Body of pancreas (tissue), 4 donors: ENCODE results near the gene C10orf95. TPM values are rescaled to one million over a fixed set of nuclear protein-coding genes. Genes with fewer than 3 reads are reported as not detected.

Experiments
- ATAC-seq: fragments of 150-250 bp; one replicate; pipeline ENCODE4 v1.9.1; 2016
- DNase-seq, 4 donors: peaks; one replicate each; pipeline ENCODE4 v3.0.0-alpha.2; 2019
- H3K27ac ChIP-seq, 4 donors: fragments of 200-600 bp; sonication (generic); 1 replicate in 3 of 4; 2 replicates in 1 of 4; pipeline versions ENCODE4 v1.5.1 to v1.6.1; 2016 to 2019; ENCODE audit warnings: mild to moderate bottlenecking in 1 of 4, mixed read lengths in 1 of 4, moderate library complexity in 1 of 4
- H3K27me3 ChIP-seq, 2 donors: fragments of 200-600 bp; sonication (generic); one replicate each; pipeline ENCODE4 v1.6.0; 2016; ENCODE audit warnings: mild to moderate bottlenecking in 1 of 2
- H3K36me3 ChIP-seq, 2 donors: fragments of 200-600 bp; sonication (generic); replicated peaks in 1 of 2; 2 replicates each; pipeline ENCODE4 v1.5.1; 2016; ENCODE audit warnings: low read depth in 2 of 2; ENCODE audit not compliant: insufficient read depth in 1 of 2
- H3K4me1 ChIP-seq: fragments of 200-600 bp; sonication (generic); one replicate; pipeline ENCODE4 v1.6.0; 2016
- H3K4me3 ChIP-seq, 2 donors: fragments of 200-600 bp; sonication (generic); 1 replicate in 1 of 2; 2 replicates in 1 of 2; pipeline ENCODE4 v1.5.1; 2016 to 2019
- H3K9me3 ChIP-seq, 3 donors: fragments of 200-600 bp; sonication (generic); 1 replicate in 2 of 3; 2 replicates in 1 of 3; pipeline ENCODE4 v1.5.1; 2016
- CTCF ChIP-seq, 7 experiments: fragments of 450-650 bp in 4 of 7; fragments of 200-600 bp in 3 of 7; sonication (generic) in 3 of 7; IDR thresholded peaks; one replicate each; pipeline ENCODE4 v1.5.1; 2016 to 2019; ENCODE audit warnings: antibody characterized with exemption in 7 of 7
- POLR2A ChIP-seq, 3 donors: fragments of 450-650 bp; IDR thresholded peaks; one replicate each; pipeline ENCODE4 v1.6.1; 2016; ENCODE audit warnings: antibody characterized with exemption in 3 of 3, mild to moderate bottlenecking in 2 of 3
- WGBS, 2 donors: methylation state at CpG; one replicate each; pipeline ENCODE4 v1.1.5; 2017; 5-methylcytosine and 5-hydroxymethylcytosine counted together
- intact Hi-C: fragments of 100-400 bp; cut with DNase I; formaldehyde crosslinking; loops from one replicate; pipeline ENCODE4 v1.15.1; 2023
- total RNA-seq, 2 donors: library from RNA; depleted of rRNA; stranded (reverse); fragments of >200 nt; gene quantifications; one replicate each; pipeline ENCODE4 v1.1.0, GENCODE V29; 2016

Gene C10orf95
- total RNA-seq, 2 donors from 2014 or later, result 0.66 to 4.2 TPM

GRCh38 chr10:102420714-102421506, 30.4 kb downstream of the C10orf95 start, which contains the start of gene FBXL15:
TSS of gene FBXL15 (plus strand) at chr10:102420836. CDS start at chr10:102421130, 294 bp downstream.
- Histone ChIP-seq H3K4me3 (peak within 1 kb of the TSS; percentile 24 to 88), H3K27me3 (no peaks in the 10 kb centered on the region), H3K9me3 (no peaks in the 10 kb centered on the region), H3K27ac (peak within 1 kb of the TSS; percentile 83 to 96 (median 91)), H3K4me1 (peaks cover 45% of the 10 kb centered on the region), H3K36me3 (no peaks in the 10 kb centered on the region)
- WGBS, 2 donors, result 0% methylated on average over 14 to 65 of the region's 66 CpGs
- intact Hi-C loops, result no loop called here
- ATAC-seq (peak; percentile 88), DNase-seq (peak; percentile 98 to 99 (median 98))
- TF ChIP-seq CTCF (IDR thresholded peaks at IDR 0.05) (peak in 1 of 7 experiments; percentile 23), POLR2A (IDR thresholded peaks at IDR 0.05) (peak; percentile 53 to 78 (median 74))

GRCh38 chr10:102420181-102420713, 31.1 kb downstream of the C10orf95 start:
- peaks cover 45% of the 10 kb centered on the region for H3K4me1 ChIP-seq
- TF ChIP-seq CTCF (IDR thresholded peaks at IDR 0.05), result no peak
- TF ChIP-seq POLR2A (IDR thresholded peaks at IDR 0.05), result no peak
- WGBS, 2 donors, result 1% methylated on average over 9 to 21 of the region's 21 CpGs
- no peak for ATAC-seq
- peak overlapping the region; percentile 83 to 96 (median 91) for H3K27ac ChIP-seq
- intact Hi-C loops, result no loop called here
- H3K27me3 ChIP-seq, result no peaks in the 10 kb centered on the region
- no peak for DNase-seq
- no peaks in the 10 kb centered on the region for H3K9me3 ChIP-seq
- H3K36me3 ChIP-seq, result no peaks in the 10 kb centered on the region
- H3K4me3 ChIP-seq, result peak overlapping the region; percentile 24 to 88

DNA sequence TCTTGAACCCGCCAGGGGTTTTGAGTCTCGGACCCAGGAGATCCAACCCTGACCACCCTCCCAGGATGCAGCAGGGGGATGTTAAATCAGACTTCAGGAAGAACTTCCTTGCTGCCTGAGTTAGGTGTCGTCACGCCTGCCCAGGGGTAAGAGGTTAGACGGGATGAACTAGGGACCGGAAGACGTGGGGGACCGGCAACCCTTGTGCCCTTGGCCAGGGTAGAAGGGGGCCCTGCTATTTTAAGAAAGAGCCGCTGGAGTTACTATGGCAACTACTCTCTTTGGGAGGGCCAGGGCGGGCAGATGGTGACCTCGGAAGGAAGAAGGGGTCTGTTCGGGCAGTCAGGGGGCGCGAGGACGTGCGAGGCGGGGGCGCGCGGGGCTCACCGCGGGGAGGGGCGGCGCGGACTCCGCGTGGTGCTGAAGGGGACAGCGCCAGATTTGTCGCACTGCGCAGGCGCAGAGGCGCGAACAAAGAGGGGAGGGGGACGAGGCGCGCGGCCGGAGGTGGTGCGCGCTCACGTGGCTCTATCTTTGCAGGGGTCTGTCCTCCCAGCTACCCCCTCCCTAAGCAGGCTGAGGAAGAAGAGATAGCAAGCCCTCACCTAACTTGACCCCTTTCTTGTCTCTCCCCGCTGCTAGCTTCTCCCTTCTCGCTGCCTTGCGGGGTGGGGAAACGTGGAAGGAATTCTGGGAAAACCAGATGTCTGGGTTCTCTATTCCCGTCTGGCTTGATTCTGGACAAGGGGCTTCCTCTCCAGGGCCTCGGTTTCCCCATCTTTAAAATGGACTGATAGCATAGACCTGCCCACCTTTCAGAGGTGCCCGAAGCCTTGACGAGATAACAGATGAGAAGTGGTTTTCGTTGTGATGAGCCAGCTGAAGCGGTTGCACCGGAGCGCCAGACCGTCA, 31.8 kb downstream of the C10orf95 start:
- H3K4me3 ChIP-seq, result peak overlapping the region; percentile 1 to 27
- no peak for TF ChIP-seq CTCF (IDR thresholded peaks at IDR 0.05)
- peak in 1 of 3 donors; percentile 18 for TF ChIP-seq POLR2A (IDR thresholded peaks at IDR 0.05)
- peak; percentile 53 to 73 (median 66) for DNase-seq

DNA sequence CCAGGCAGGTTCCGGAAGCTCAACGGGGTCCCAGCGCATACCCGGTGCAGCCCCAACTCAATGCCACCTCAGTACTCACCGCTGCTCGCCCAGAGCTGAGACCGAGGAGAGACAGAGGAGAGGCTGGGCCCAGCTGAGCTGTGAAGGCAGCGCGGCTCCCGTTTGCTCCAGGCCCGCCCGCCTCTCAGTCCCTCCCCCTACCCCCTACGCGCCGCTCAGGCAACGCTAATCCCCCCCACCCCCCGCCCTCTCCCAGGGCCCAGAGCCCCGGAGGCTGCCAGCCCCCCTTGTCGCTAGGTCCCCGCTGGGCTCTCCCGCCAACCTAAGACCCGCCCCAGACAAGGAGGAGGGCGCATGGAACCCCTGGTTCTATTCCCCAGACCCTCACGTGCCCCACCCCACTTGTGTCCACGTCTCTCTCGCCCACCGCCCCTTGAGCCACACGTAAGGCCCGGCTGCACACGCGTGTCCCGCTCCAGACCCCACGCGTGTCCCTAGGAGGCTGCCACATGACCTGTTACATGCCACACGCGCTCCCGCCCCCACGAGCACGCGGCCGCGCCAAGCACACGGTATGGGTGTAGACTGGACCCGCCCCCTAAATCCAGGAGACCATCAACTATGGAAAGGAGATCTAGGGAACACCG, 32.6 kb downstream of the C10orf95 start, which contains the start of gene PSD:
PSD (minus strand) TSS at position 164 of the 647 bp plus-strand sequence. CDS start 1,747 bp downstream, outside the sequence.
- ATAC-seq (no peak), DNase-seq (no peak)
- no peaks in the 10 kb centered on the region for H3K9me3 ChIP-seq
- H3K27ac ChIP-seq, result no peak within 1 kb of the TSS
- peak within 1 kb of the TSS; percentile 1 to 27 for H3K4me3 ChIP-seq
- 2 to 8% methylated on average over 8 to 44 of the region's 45 CpGs for WGBS, 2 donors
- intact Hi-C loops, result no loop called here
- peaks cover 38% of the 10 kb centered on the region for H3K4me1 ChIP-seq
- TF ChIP-seq POLR2A (IDR thresholded peaks at IDR 0.05) (no peak), CTCF (IDR thresholded peaks at IDR 0.05) (no peak)
- H3K36me3 ChIP-seq, result no peaks in the 10 kb centered on the region
- H3K27me3 ChIP-seq, result no peaks in the 10 kb centered on the region

More for the DNA sequence above, 31.8 kb downstream of the C10orf95 start:
- no peak for ATAC-seq
- WGBS, 2 donors, result 0 to 1% methylated on average over 33 to 54 of the region's 54 CpGs
- Histone ChIP-seq H3K36me3 (no peaks in the 10 kb centered on the region), H3K27ac (peak overlapping the region in 2 of 4 donors; percentile 95 to 96), H3K27me3 (no peaks in the 10 kb centered on the region), H3K9me3 (no peaks in the 10 kb centered on the region), H3K4me1 (peaks cover 45% of the 10 kb centered on the region)
- intact Hi-C loops, result no loop called here
